ENCODE data around the gene GTF3C6. TPM values are rescaled to one million over a fixed set of nuclear protein-coding genes. Genes with fewer than 3 reads are reported as not detected.
"Not testable (repeated sequence)": the region's sequence is repeated elsewhere in the genome, so short reads cannot be mapped to it uniquely, and the experiment has no call there.

The GTF3C6 gene
- total RNA-seq, 4 donors from 2014 or later: 37.1 to 46.1 (median 42.6) TPM

DNA sequence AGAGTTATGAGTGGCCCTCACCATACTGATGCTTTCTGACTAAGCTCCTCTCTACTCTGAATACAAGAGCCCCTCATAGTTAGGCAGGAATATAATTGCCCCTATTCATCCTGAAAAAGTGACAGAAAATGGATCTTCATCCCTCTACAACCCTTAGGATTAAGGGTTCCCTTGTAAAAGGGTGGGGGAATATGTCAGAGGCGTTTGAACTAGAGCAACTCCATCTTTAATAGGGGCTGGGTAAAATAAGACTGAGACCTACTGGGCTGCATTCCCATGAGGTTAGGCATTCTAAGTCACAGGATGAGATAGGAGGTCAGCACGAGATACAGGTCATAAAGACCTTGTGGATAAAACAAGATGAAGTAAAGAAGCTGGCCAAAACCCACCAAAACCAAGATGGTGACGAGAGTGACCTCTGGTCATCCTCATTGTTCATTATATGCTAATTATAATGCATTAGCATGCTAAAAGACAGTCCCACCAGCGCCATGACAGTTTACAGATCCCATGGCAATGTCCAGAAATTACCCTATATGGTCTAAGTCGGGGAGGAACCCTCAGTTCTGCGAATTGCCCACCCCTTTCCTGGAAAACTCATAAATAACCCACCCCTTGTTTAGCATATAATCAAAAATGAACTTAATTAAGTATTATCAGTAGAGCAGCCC is 4.7 kb upstream of the GTF3C6 start:
- no peak for DNase-seq (ENCODE audit: extremely low spot score)
- TF ChIP-seq EP300 (IDR thresholded peaks at IDR 0.05) (no peak), POLR2AphosphoS5 (IDR thresholded peaks at IDR 0.05) (no peak), POLR2A (IDR thresholded peaks at IDR 0.05; ENCODE audit: low read depth) (no peak)
- TF ChIP-seq, protein P1, sequence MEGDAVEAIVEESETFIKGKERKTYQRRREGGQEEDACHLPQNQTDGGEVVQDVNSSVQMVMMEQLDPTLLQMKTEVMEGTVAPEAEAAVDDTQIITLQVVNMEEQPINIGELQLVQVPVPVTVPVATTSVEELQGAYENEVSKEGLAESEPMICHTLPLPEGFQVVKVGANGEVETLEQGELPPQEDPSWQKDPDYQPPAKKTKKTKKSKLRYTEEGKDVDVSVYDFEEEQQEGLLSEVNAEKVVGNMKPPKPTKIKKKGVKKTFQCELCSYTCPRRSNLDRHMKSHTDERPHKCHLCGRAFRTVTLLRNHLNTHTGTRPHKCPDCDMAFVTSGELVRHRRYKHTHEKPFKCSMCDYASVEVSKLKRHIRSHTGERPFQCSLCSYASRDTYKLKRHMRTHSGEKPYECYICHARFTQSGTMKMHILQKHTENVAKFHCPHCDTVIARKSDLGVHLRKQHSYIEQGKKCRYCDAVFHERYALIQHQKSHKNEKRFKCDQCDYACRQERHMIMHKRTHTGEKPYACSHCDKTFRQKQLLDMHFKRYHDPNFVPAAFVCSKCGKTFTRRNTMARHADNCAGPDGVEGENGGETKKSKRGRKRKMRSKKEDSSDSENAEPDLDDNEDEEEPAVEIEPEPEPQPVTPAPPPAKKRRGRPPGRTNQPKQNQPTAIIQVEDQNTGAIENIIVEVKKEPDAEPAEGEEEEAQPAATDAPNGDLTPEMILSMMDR (IDR thresholded peaks at IDR 0.05): no peak
- Histone ChIP-seq H3K4me3 (no peak overlapping the region), H3K9me3 (no peaks in the 10 kb centered on the region), H3K27me3 (no peaks in the 10 kb centered on the region), H3K27ac (replicated peaks in 1 of 4) (no peak overlapping the region), H3K36me3 (no peaks in the 10 kb centered on the region), H3K4me1 (peaks cover 5 to 11% (median 7%) of the 10 kb centered on the region in 4 donors)
- intact Hi-C loops (cut with DNase I): no loop called here
- 89% methylated on average over 6 of the region's 6 CpGs for WGBS

DNA sequence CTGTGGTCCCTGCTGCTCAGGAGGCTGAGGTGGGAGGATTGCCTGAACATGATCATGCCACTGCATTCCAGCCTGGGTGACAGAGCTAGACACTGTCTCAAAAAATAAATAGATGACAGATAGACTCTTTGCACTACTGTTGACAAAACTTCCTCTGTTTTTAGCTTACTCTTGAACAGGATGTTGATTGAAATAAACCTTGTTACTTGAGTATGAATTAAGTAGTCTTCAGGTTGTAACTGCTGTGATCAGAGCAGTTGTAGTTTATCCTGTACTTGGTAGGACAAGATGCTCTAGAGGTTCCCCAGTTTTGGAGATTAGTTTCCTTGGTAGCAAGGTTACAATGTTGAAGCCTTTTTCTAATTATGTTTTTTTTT is 1.5 kb downstream of the GTF3C6 start:
- Histone ChIP-seq H3K4me3 (peak overlapping the region in 1 of 4 donors; percentile 80), H3K27me3 (no peaks in the 10 kb centered on the region), H3K4me1 (peaks cover 5 to 22% (median 19%) of the 10 kb centered on the region in 4 donors), H3K27ac (replicated peaks in 1 of 4) (peak overlapping the region in 1 of 4 donors; percentile 85), H3K9me3 (no peaks in the 10 kb centered on the region), H3K36me3 (peaks cover 16 to 49% (median 46%) of the 10 kb centered on the region in 4 donors)
- no peak for DNase-seq (ENCODE audit: extremely low spot score)
- intact Hi-C loops (cut with DNase I): no loop called here
- TF ChIP-seq, protein P1 (IDR thresholded peaks at IDR 0.05): no peak
- no peak for TF ChIP-seq POLR2AphosphoS5 (IDR thresholded peaks at IDR 0.05)
- no peak for TF ChIP-seq EP300 (IDR thresholded peaks at IDR 0.05)
- no peak for TF ChIP-seq POLR2A (IDR thresholded peaks at IDR 0.05; ENCODE audit: low read depth)

DNA sequence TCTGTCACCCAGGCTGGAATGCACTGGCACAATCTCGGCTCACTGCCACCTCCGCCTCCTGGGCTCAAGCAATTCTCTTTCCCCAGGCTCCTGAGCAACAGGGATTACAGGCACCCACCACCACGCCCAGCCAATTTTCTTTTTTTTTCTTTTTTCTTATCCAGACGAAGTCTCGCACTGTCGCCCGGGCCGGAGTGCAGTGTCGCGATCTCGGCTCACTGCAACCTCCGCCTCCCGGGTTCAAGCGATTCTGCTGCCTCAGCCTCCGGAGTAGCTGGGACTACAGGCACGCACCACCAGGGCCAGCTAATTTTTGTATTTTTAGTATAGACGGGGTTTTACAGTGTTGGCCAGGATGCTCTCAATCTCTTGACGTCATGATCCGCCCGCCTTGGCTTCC is 4.1 kb downstream of the GTF3C6 start:
- H3K27me3 ChIP-seq; intact Hi-C loops (cut with DNase I); H3K4me3 ChIP-seq; H3K27ac ChIP-seq (replicated peaks in 1 of 4); DNase-seq (ENCODE audit: extremely low spot score); H3K9me3 ChIP-seq: not testable (repeated sequence)
- Histone ChIP-seq H3K36me3 (peaks cover 21 to 75% (median 66%) of the 10 kb centered on the region in 4 donors), H3K4me1 (peaks cover 5 to 19% (median 17%) of the 10 kb centered on the region in 4 donors)
- WGBS: 94% methylated on average over 20 of the region's 20 CpGs

DNA sequence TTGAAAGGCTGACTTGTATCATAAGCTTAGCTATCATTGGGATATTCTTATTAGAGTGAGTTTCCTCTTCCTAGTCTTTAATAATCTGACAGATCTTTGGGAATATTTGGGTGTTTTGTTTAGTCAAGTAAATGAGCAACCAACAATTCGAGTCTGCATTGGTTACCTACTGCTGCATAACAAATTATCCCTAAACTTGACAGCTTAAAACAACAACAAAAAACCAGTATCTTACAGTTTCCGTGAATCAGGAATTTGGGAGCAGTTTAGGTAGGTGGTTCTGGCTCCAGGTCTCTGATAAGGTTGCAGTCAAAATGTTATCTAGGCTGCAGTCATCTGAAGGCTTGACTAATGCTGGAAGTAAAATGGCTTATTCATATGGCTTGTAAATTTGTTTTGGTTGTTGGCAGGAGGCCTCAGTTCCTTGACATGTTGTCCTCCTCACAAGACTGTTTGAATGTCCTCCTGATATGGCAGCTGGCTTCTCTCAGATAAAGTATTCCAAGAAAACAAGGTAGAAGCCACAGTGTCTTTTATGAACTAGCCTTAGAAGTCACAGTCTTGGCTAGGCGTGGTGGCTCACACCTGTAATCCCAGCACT is 7.2 kb downstream of the GTF3C6 start:
- Histone ChIP-seq H3K4me3 (no peak overlapping the region), H3K4me1 (no peaks in the 10 kb centered on the region), H3K36me3 (peaks cover 21 to 85% (median 72%) of the 10 kb centered on the region in 4 donors), H3K27me3 (no peaks in the 10 kb centered on the region), H3K9me3 (no peaks in the 10 kb centered on the region), H3K27ac (replicated peaks in 1 of 4) (no peak overlapping the region)
- TF ChIP-seq POLR2AphosphoS5 (IDR thresholded peaks at IDR 0.05): no peak
- no peak for TF ChIP-seq EP300 (IDR thresholded peaks at IDR 0.05)
- TF ChIP-seq, protein P1 (IDR thresholded peaks at IDR 0.05): no peak
- TF ChIP-seq POLR2A (IDR thresholded peaks at IDR 0.05; ENCODE audit: low read depth): no peak
- WGBS: 100% methylated on average over 3 of the region's 3 CpGs
- no peak for DNase-seq (ENCODE audit: extremely low spot score)
- intact Hi-C loops (cut with DNase I): no loop called here

DNA sequence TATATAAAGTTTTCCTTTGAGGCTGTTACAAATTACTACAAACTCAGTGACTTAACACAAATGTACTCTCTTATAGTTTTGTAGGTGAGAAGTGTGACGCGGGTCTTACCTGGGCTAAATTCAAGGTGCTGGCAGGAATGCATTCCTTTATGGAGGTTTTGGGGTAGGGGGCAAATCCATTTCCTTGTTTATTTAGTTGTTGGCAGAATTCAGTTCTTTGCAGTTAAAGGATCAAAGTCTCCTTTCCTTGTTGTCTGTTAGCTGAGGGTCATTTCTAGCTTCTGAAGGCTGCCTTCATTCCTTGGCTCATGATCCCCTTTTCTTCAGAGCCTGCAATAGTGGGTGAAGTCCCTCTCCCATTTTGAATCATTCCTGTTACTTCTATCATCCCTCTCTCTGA is 10.2 kb downstream of the GTF3C6 start:
- H3K4me1 ChIP-seq; H3K27ac ChIP-seq (replicated peaks in 1 of 4); DNase-seq (ENCODE audit: extremely low spot score); H3K4me3 ChIP-seq; intact Hi-C loops (cut with DNase I); H3K27me3 ChIP-seq; H3K9me3 ChIP-seq: not testable (repeated sequence)
- peaks cover 8 to 56% (median 43%) of the 10 kb centered on the region in 4 donors for H3K36me3 ChIP-seq
- WGBS: 97% methylated on average over 2 of the region's 2 CpGs

Measured in esophagus muscularis mucosa (tissue), 4 donors.